Stimulated activated CD4-positive, alpha-beta T cell treated with anti-CD3 and anti-CD28 coated beads, TNF-alpha, amount 100 ng/mL, for 1 hour (primary cell): ENCODE results near the gene FUOM.

Source experiments
- DNase-seq, 3 donors: peaks; one replicate each; pipeline ENCODE4 v3.0.0-alpha.2; 2020; ENCODE audit warnings: low read depth in 3 of 3, low spot score in 1 of 3

The FUOM gene

DNA sequence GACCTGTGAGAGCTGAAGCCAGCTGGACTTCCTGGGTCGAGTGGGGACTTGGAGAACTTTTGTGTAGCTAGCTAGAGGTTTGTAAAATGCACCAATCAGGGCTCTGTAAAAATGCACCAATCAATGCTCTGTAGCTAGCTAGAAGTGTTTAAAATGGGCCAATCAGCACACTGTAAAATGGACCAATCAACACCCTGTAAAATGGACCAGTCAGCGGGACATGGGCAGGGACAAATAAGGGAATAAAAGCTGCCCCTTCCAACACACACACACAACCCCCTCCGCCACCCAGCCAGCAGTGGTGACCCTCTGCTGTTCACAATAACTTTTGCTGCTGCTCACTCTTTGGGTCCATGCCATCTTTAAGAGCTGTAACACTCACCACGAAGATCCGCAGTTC, 42.0 kb downstream of the FUOM start:
- DNase-seq, result no peak

GRCh38 chr10:133314911-133315310, 42.9 kb downstream of the FUOM start:
- DNase-seq, result no peak

- no peak for DNase-seq
Measured at GRCh38 chr10:133313192-133313591, 44.6 kb downstream of the FUOM start.

- DNase-seq, result no peak
Measured at GRCh38 chr10:133312769-133313145, 45.1 kb downstream of the FUOM start.

DNA sequence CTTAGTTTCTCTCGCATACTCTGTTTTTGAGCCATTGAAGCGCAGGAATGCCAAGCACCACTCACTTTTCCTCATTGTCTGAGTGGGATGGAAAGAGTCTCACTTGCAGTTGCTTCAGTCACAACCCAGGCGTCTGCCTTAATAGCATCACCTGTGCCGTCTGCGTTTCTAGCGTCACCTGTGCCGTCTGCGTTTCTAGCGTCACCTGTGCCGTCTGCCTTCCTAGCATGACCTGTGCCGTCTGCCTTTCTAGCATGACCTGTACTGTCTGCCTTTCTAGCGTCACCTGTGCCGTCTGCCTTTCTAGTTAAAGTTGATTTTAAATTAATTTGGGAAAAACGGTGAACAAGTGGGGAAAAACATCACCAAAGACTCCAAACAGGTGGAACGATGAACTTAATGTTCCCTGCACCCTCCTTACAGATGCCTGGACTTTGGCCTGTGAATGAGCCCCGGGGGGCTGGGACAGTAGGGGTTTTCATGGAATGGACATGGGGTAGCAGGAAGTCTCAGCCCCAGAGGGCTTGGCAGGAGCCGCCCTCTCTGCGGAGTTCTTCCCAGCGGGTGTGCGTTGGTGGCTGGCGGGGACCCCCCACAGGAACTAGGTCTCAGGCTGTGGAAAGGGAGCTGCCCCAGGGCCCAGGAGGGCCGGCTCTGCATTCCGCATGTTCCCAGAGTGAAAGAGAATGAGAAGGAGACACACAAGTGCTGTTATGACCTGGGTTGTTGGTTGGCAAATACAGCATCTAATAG, 45.6 kb downstream of the FUOM start:
- no peak for DNase-seq

- DNase-seq, result no peak
Measured at GRCh38 chr10:133311570-133311969, 46.2 kb downstream of the FUOM start.

GRCh38 chr10:133310789-133311188, 47.0 kb downstream of the FUOM start:
- no peak for DNase-seq

DNA sequence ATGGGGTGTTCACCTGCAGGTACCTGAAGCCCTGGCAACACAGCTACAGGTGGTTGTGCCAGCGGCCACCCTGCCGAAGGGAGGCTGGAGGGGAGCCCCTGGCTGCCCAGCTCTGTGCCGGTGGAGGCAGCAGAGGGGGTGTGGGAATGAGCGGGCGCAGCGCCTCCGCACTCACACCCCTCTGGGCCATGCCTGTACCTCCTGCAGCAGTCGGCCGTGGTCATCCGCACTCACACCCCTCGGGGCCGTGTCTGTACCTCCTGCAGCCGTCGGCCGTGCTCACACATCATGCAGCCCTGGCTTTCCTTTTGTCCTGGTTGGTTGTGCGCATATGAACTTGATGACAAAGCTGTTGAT, 47.4 kb downstream of the FUOM start:
- no peak for DNase-seq

DNA sequence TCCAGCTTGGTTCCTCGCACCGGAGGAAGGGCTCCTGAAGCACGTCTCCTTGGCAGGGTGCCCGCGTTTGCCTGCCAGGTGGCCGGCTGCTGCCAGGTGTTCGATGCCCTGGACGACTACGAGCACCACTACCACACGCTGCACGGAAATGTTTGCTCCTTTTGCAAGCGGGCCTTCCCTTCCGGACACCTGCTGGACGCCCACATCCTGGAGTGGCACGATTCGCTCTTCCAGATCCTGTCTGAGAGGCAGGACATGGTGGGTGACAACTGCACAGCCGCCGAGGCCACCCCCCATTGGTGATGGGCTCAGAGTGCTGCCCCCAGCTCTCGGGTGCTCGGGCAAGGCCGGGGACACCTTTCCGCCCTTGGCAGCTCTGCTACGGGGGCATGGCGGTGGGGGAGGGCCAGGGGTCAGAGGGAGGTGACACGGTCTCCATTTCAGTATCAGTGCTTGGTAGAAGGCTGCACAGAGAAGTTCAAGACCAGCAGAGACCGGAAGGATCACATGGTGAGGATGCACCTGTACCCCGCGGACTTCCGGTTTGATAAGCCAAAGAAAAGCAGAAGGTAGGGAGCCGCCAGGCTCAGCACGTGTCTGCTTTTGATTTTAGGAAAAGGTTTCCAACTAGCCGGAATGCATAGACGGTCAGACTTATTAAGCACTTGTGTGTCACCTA, 48.0 kb downstream of the FUOM start:
- no peak for DNase-seq

- DNase-seq, result peak; percentile 88 to 95 (median 90)
Measured at GRCh38 chr10:133309100-133309719, 48.6 kb downstream of the FUOM start.

GRCh38 chr10:133308421-133309099, 49.3 kb downstream of the FUOM start, which contains the start of the genes TUBGCP2 and ZNF511:
TUBGCP2 (minus strand) TSS chr10:133308872; CDS start chr10:133302941, 5,931 bp downstream.
ZNF511 (plus strand) TSS chr10:133308914; CDS start chr10:133308944, 30 bp downstream.
- peak; percentile 60 to 86 (median 80) for DNase-seq

DNA sequence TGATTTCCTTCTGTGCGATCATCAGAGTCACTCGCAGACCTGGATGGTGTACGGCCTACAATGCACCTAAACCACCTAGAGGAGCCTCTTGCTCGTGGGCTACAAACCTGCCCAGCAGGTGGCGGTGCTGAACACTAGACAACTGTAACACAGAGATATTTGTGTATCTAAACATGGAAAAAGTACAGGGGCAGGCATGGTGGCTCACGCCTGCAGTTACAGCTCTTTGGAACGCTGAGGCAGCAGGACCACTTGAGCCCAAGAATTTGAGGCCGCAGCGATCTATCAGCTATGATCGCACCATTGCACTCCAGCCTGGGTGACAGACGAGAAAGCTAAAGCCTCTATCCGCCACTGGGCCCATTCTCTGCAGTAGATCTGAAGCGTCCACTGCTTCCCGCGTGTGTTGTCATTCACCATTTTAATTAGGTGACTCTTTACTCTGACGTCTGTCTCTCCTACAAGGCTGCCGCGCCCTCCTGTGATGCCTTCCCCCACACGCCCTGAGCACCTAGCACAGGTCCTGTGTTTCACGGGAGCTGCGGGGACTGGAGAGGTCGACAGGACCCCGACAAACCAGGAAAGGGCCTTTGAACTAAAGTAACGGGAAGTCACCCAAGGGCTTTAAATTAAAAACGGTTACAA, 49.9 kb downstream of the FUOM start:
- peak; percentile 62 to 72 (median 65) for DNase-seq

GRCh38 chr10:133306941-133307379, 50.9 kb downstream of the FUOM start:
- no peak for DNase-seq

GRCh38 chr10:133306097-133306476, 51.7 kb downstream of the FUOM start:
- DNase-seq, result no peak
